Pons (tissue), 1 donor: ENCODE results near the gene PIWIL1.

Experiments
- DNase-seq: peaks from one replicate; pipeline ENCODE4 v3.0.0-alpha.2; 2016; ENCODE audit warnings: low spot score

Gene PIWIL1

DNA sequence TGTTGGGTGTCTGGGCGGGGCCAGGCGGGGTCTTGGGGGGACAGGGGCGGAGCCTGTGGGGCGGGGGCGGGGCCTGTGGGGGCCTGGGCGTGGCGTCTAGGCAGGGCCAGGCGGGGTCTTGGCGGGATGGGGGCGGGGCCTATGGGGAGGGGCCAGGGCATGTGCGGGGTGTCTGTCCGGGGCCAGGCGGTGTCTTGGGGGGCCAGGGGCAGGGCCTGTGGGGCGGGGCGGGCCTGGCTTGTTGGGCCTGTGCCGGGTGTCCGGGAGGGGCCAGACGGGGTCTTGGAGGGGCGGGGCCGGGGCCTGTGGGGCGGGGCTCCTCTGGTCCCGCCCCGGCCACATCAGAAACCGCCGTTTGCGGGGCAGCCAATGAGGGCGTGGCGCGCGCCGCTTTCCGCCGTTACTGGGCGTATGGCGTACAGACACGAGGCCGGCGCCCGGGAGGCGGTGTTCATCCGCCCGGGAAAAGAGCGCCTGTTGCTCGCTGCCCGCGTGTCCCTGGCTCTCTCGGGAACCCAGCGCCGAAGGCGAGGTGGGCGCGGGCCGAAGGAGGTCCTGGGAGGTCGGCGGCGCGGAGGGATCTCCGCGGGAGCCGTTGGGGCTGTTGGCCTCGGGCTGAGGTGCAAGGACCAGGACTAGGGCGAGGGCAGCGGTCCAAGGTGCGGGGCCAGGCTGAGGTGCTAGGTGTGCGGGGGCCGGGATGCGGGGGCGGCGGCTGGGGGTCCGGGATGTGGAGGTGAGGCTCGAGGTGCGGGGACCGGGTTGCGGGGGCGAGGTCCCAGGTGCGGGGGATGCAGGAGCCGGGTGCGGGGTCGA is at the start of gene PIWIL1:
Gene PIWIL1 (plus strand): TSS at position 400 of the 816 bp plus-strand sequence. CDS start 4,705 bp downstream, outside the sequence.
- DNase-seq, result no peak

GRCh38 chr12:130288206-130288605 is 49.5 kb upstream of the PIWIL1 start:
- DNase-seq, result no peak

GRCh38 chr12:130288691-130289090 is 49.0 kb upstream of the PIWIL1 start:
- no peak for DNase-seq

GRCh38 chr12:130290114-130290513 is 47.6 kb upstream of the PIWIL1 start:
- DNase-seq, result no peak

GRCh38 chr12:130298322-130299021 is 39.2 kb upstream of the PIWIL1 start:
- no peak for DNase-seq

DNA sequence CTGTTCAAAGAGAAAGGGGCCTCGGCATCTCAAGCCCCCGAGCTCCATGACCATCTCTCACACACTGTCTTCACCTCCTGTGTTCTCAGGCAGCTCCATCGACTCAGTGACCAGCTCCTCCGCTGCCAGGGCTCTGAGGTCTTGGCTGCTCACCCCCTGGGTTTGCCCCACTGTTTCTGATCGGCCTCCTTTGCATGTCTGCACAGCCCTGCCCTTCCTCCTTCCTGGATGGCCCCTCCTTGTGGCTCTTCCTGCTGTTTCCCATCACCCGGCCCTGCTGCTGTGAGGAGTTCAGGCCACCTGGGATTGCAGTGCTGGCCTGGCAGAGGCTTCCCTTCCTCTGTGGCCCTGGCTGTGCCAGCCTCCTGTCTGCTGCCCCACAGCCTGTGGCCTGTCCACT is 38.1 kb upstream of the PIWIL1 start:
- DNase-seq, result no peak

GRCh38 chr12:130300090-130300489 is 37.6 kb upstream of the PIWIL1 start:
- DNase-seq, result no peak

- DNase-seq, result no peak
Observed at GRCh38 chr12:130300737-130301535, 36.8 kb upstream of the PIWIL1 start.

GRCh38 chr12:130301559-130301958 is 36.1 kb upstream of the PIWIL1 start:
- no peak for DNase-seq

- no peak for DNase-seq
Observed at GRCh38 chr12:130303781-130304180, 33.9 kb upstream of the PIWIL1 start.

DNA sequence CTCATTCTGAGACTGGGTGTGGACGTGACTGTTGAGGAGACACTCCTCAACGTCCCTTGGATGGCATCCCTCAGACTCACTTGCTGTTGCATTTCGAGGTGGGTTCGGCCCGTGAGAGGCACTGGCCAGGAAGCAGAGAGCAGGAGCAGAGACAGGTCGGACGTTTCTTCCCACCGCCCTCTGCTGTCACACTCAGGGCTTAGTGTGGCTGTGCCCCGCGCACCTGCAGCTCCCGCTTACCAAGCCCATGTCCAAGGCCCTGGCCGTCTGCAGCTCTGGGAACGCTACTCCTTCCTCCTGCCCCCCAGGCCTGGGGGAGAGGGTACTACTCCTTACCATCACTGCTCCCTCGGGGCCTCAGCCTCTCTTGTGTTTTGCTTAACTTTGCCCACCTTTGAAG is 29.8 kb upstream of the PIWIL1 start:
- DNase-seq, result no peak

- no peak for DNase-seq
Observed at GRCh38 chr12:130308393-130308792, 29.3 kb upstream of the PIWIL1 start.

- DNase-seq, result no peak
Observed at GRCh38 chr12:130316251-130316650, 21.4 kb upstream of the PIWIL1 start.

- DNase-seq, result no peak
Observed at GRCh38 chr12:130320536-130320935, 17.2 kb upstream of the PIWIL1 start.

GRCh38 chr12:130322263-130322662 is 15.4 kb upstream of the PIWIL1 start:
- DNase-seq, result no peak

DNA sequence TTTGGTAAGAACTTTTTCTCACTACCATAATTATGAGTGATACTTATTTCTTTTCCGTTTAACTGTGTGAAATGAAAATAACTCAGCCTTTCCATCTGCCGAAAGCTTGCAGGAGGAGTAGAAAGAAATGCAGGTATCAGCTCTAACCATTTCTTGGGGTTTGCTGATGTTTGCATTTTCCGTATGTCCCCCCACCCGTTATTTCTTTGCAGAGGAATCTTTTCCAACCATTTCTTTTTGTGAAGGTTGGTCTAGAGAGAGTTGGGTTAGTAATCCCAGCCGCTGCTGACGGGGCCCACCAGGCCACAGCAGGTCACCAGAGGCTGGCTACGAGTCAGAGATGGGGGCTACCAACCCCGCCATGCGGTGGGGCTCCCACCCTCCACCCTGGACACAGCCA is 7.0 kb upstream of the PIWIL1 start:
- DNase-seq, result no peak

- no peak for DNase-seq
Observed at GRCh38 chr12:130331146-130331545, 6.5 kb upstream of the PIWIL1 start.

- DNase-seq, result no peak
Observed at GRCh38 chr12:130333341-130333740, 4.3 kb upstream of the PIWIL1 start.

- DNase-seq, result no peak
Observed at GRCh38 chr12:130334399-130334798, 3.3 kb upstream of the PIWIL1 start.

DNA sequence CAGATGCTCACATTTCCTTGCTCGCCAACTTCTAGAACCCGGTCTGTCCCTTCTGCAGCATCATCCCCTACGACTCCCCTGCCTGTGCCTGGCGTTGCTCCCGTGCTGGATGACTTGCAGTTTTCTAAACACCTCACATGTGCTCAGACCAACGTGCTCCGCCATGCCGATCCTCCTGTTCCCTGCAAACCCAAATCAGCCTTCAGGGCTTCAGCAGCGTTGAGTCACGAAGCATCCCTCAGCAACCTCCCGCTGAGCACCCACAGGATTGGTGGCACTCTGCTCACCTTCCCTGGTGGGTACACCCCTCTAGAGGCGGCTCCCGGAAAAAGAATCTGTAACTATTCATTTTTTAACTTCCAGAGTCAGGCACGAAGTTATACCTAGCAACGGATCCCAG is 2.8 kb upstream of the PIWIL1 start:
- no peak for DNase-seq

DNA sequence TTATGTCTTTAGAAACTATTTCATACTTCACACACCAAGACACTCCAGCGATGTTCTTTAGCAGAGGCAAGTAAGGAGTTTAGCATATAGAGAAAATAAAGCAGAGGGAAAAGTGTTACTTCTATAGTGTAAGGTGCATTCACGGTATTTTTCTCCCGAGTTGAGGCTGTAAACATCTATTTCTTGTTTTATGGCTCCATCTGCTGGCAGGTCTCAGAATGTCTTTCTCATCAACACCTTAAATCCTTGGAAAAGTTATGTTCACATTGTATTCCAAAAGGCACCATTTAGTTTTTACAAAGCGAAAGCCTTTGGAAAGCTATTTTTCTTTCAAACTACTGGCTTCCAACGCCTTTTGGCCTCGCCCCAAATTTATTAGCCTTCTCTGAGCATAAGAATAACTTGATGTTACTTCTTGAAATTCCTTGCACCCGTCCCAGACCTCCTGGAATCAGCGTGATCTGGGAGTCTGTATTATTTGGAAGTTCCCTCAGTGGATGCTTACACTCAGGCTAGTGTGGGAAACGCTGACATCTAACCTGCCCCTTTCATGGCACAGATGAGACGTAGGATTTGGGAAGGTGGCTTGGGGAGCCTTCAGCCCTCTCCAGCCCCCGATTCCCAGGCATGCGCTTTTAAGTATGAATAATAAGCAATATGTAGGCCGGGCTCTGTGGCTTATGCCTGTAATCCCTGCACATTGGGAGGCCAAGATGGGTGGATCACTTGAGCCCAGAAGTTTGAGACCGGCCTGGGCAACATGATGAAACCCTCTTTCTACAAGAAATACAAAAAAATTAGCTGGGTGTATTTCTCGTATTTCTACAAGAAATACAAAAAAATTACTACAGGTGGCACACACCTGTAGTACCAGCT is 1.9 kb upstream of the PIWIL1 start:
- DNase-seq, result peak; percentile 83
